Panc1 (cell line): Measurements from ENCODE around the gene PTPRR. TPM values are rescaled to one million over a fixed set of nuclear protein-coding genes. Genes with fewer than 3 reads are reported as not detected.

Experiments used
- ATAC-seq: fragments of 200-7000 bp; cut with Tn5 transposase; 2 replicates; pipeline ENCODE4 v1.9.1; 2020; ENCODE audit warnings: mild to moderate bottlenecking, moderate library complexity
- BruUV-seq: library from RNA; stranded (reverse); fragments of 400-500 nt; replicated peaks from 2 replicates; lab custom pipeline; 2021; lab: Mats Ljungman, UMichigan
- CTCF ChIA-PET: fragments of 300-600 bp; sonication (Branson Sonifier 250); formaldehyde crosslinking; loops from one replicate; lab custom pipeline; 2022; ENCODE audit warnings: antibody characterized with exemption; lab: Charles Lee
- POLR2A ChIA-PET: fragments of 300-600 bp; sonication (Branson Sonifier 250); formaldehyde crosslinking; loops from one replicate; lab custom pipeline; 2022; ENCODE audit warnings: antibody characterized with exemption; lab: Charles Lee
- DNase-seq: peaks from one replicate; pipeline ENCODE4 v3.0.0-alpha.2; 2010; ENCODE audit warnings: low read depth, low spot score
- H3K27ac ChIP-seq: 2 replicates; pipeline ENCODE4 v1.5.1; 2011; ENCODE audit warnings: mild to moderate bottlenecking, low read length, inconsistent platforms
- H3K27me3 ChIP-seq: fragments of 200-500 bp; sonication (Bioruptor generic); 2 replicates; pipeline ENCODE4 v1.6.0; 2014; ENCODE audit warnings: low read length, inconsistent platforms; ENCODE audit not compliant: control insufficient read depth, insufficient read depth
- H3K36me3 ChIP-seq: fragments of 200-500 bp; sonication (Bioruptor generic); 2 replicates; pipeline ENCODE4 v1.5.1; 2014; ENCODE audit warnings: inconsistent platforms, mild to moderate bottlenecking, low read length, moderate library complexity; ENCODE audit not compliant: control insufficient read depth, insufficient read depth
- H3K4me1 ChIP-seq: 2 replicates; pipeline ENCODE4 v1.5.1; 2011; ENCODE audit warnings: inconsistent platforms, mild to moderate bottlenecking, low read length, moderate library complexity; ENCODE audit not compliant: control insufficient read depth, insufficient read depth
- H3K4me3 ChIP-seq, 2 experiments: 2 replicates each; pipeline ENCODE4 v1.5.1; 2011 to 2012; ENCODE audit warnings: low read depth in 2 of 2, low read length in 2 of 2, mild to moderate bottlenecking in 2 of 2, inconsistent platforms in 1 of 2, moderate library complexity in 1 of 2
- H3K9me3 ChIP-seq: fragments of 200-500 bp; sonication (Bioruptor generic); 2 replicates; pipeline ENCODE4 v1.5.1; 2014; ENCODE audit warnings: low read depth, mild to moderate bottlenecking, inconsistent platforms, low read length, moderate library complexity; ENCODE audit not compliant: control insufficient read depth, insufficient read depth
- CTCF ChIP-seq: fragments of 450-650 bp; IDR thresholded peaks from 2 replicates; pipeline ENCODE4 v1.5.1; 2017; ENCODE audit warnings: mild to moderate bottlenecking
- REST ChIP-seq, 2 experiments: IDR thresholded peaks; 2 replicates each; pipeline ENCODE4 v1.6.1; 2011 to 2012; ENCODE audit warnings: low read depth in 2 of 2, control low read depth in 1 of 2, low read length in 1 of 2, mild to moderate bottlenecking in 1 of 2, moderate library complexity in 1 of 2; ENCODE audit not compliant: insufficient read depth in 1 of 2
- in situ Hi-C: cut with HindIII; loops from 2 replicates; pipeline ENCODE4 v1.10.0; 2016; ENCODE audit warnings: low sequenced_read_pairs, low pct_unique_long_range_greater_than_20kb
- intact Hi-C: fragments of 100-400 bp; cut with micrococcal nuclease; formaldehyde crosslinking; loops from one replicate; pipeline ENCODE4 v1.10.0; 2022; ENCODE audit not compliant: unreplicated experiment
- total RNA-seq: library from RNA; stranded (reverse); gene quantifications from one replicate; pipeline ENCODE4 v1.2.1, GENCODE V29; 2021; ENCODE audit not compliant: unreplicated experiment

PTPRR gene
- total RNA-seq, 1 experiment from 2014 or later, result not detected

- TF ChIP-seq CTCF (peak; percentile 87), REST (IDR thresholded peaks at IDR 0.05; ENCODE audit: insufficient read depth in 1 of 2, low read depth in 2 of 2, low read length in 1 of 2) (no peak)
- Histone ChIP-seq H3K27me3 (peaks cover 3% of the 10 kb centered on the region; the same call in 1 of the 2 replicates), H3K4me1 (no peaks in the 10 kb centered on the region), H3K27ac (no peak overlapping the region), H3K9me3 (no peaks in the 10 kb centered on the region), H3K4me3 (no peak overlapping the region), H3K36me3 (no peaks in the 10 kb centered on the region)
- ATAC-seq (peak; percentile 87), DNase-seq (peak; percentile 36)
- CTCF ChIA-PET, result interaction anchor here (0.5 kb wide), 1 partner anchor 617 kb away, joined by 3 read pairs; no protein-coding TSS in a partner anchor
- BruUV-seq, result no TSS peak
- POLR2A ChIA-PET, result interaction anchor here (0.6 kb wide), 2 partner anchors 1259 to 1506 kb away, joined by 3 to 5 read pairs; no protein-coding TSS in a partner anchor
- intact Hi-C loops (loop anchor here (2.0 to 5.0 kb wide), 3 partner anchors 131 to 422 kb away; no protein-coding TSS in a partner anchor), in situ Hi-C loops (no loop called here)
Observed at GRCh38 chr12:70590051-70590450, 330.5 kb downstream of the PTPRR start.

Other genes starting within 250 kb of the PTPRR start
- gene TSPAN8, start 237.3 kb upstream of the PTPRR start, total RNA-seq, result 4.2 TPM